ENCODE results near the gene TXNDC2. TPM values are rescaled to one million over a fixed set of nuclear protein-coding genes. Genes with fewer than 3 reads are reported as not detected.

The TXNDC2 gene
- total RNA-seq, 1 donor from 2014 or later: under 0.01 TPM

DNA sequence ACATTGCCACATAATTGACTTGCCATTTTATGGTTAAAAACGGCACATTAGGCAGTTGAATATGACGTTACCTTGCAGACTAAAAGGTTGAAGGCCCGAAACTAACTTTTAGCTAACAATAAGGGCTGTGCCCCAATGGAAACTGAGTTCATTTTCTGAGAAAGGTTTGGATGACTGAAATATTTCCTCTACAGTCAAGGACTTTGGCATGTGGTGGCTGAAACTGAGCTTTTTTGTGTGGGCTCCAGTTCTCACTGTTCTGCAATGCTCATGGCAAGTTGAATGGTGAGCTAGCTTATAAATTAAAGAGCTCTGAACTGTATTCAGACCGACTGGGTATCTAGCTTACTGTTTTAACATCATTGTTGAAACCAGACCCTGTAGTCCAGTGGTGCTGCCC is 23.8 kb upstream of the TXNDC2 start:
- DNase-seq (ENCODE audit: low read depth): no peak
- no peak for FAIRE-seq
- TF ChIP-seq, protein P1, sequence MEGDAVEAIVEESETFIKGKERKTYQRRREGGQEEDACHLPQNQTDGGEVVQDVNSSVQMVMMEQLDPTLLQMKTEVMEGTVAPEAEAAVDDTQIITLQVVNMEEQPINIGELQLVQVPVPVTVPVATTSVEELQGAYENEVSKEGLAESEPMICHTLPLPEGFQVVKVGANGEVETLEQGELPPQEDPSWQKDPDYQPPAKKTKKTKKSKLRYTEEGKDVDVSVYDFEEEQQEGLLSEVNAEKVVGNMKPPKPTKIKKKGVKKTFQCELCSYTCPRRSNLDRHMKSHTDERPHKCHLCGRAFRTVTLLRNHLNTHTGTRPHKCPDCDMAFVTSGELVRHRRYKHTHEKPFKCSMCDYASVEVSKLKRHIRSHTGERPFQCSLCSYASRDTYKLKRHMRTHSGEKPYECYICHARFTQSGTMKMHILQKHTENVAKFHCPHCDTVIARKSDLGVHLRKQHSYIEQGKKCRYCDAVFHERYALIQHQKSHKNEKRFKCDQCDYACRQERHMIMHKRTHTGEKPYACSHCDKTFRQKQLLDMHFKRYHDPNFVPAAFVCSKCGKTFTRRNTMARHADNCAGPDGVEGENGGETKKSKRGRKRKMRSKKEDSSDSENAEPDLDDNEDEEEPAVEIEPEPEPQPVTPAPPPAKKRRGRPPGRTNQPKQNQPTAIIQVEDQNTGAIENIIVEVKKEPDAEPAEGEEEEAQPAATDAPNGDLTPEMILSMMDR (IDR thresholded peaks at IDR 0.05; ENCODE audit: insufficient read depth, low read length, severe bottlenecking): no peak
- Histone ChIP-seq H3K36me3 (ENCODE audit: control insufficient read depth, insufficient read depth, low read length) (peaks cover 3% of the 10 kb centered on the region), H3K4me3 (ENCODE audit: low read depth, low read length) (no peak overlapping the region), H3K27me3 (ENCODE audit: control insufficient read depth, insufficient read depth, low read length) (no peaks in the 10 kb centered on the region)

DNA sequence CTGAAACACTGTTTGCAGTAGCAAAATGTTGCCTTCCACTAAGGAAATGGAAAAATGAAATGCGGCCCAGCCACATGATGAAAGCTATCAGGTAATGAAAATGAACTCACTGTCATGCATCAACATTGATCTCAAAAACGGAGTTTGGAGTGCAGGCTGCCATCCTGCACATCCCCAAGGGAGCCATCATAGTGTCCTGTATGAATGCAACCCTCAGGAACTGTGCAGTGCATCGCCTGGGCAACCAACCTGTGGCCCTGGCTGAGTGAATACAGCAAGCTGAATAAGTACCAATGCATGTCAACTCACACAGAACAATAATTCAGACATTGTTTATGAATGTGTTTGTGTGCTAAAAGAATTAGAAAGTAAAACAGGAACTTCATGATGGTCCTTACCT is 23.1 kb upstream of the TXNDC2 start:
- FAIRE-seq (no peak), DNase-seq (ENCODE audit: low read depth) (no peak)
- Histone ChIP-seq H3K27me3 (ENCODE audit: control insufficient read depth, insufficient read depth, low read length) (no peaks in the 10 kb centered on the region), H3K36me3 (ENCODE audit: control insufficient read depth, insufficient read depth, low read length) (peaks cover 3% of the 10 kb centered on the region), H3K4me3 (ENCODE audit: low read depth, low read length) (no peak overlapping the region)
- TF ChIP-seq, protein P1 (IDR thresholded peaks at IDR 0.05; ENCODE audit: insufficient read depth, low read length, severe bottlenecking): no peak

DNA sequence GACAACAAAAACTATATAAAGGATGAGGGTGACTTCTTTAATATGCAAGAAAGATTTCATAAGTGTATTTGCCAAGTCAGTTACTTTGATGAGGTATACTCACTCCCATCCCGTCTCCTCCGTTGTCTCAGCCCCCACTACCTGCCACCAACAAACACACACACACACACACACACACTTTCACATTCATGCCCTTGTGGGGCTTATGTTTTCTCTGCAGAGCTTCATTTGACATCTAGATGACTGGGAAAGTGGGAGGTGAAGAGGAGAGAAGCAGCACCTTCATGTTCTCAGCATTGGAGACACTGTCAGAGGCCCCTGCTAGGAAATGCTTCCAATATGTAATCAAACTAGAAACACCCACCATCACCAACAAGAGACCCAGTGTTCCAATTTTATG is 22.5 kb upstream of the TXNDC2 start:
- FAIRE-seq: no peak
- TF ChIP-seq, protein P1 (IDR thresholded peaks at IDR 0.05; ENCODE audit: insufficient read depth, low read length, severe bottlenecking): no peak
- no peak overlapping the region for H3K4me3 ChIP-seq (ENCODE audit: low read depth, low read length)
- no peak for DNase-seq (ENCODE audit: low read depth)
- H3K36me3 ChIP-seq (ENCODE audit: control insufficient read depth, insufficient read depth, low read length): peaks cover 3% of the 10 kb centered on the region
- no peaks in the 10 kb centered on the region for H3K27me3 ChIP-seq (ENCODE audit: control insufficient read depth, insufficient read depth, low read length)

DNA sequence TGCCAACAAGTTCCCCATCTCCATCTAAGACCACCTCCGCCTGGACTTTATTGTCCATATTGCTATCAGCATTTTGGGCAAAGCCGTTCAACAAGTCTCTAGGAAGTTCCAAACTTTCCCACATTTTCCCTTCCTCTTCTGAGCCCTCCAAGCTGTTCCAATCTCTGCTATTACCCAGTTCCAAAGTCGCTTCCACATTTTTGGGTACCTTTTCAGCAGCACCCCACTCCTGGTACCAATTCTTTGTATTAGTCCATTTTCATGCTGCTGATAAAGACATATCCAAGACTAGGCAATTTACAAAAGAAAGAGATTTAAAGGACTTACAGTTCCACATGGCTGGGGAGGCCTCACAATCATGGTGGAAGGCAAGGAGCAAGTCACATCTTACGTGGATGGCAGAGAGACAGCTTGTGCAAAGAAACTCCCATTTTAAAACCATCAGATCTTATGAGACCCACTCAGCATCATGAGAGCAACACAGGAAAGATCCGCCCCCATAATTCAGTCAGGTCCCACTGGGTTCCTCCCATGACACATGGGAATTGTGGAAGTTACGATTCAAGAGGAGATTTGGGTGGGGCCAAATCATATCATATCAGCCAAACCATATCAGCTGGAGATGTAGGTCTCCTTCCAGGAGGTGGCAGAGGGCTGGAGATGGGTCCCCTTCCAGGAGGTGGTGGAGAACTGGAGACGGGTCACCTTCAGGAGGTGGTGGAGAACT is 19.8 kb upstream of the TXNDC2 start:
- H3K36me3 ChIP-seq (ENCODE audit: control insufficient read depth, insufficient read depth, low read length): no peaks in the 10 kb centered on the region
- no peaks in the 10 kb centered on the region for H3K27me3 ChIP-seq (ENCODE audit: control insufficient read depth, insufficient read depth, low read length)
- no peak for DNase-seq (ENCODE audit: low read depth)
- FAIRE-seq: no peak
- H3K4me3 ChIP-seq (ENCODE audit: low read depth, low read length): no peak overlapping the region
- TF ChIP-seq, protein P1 (IDR thresholded peaks at IDR 0.05; ENCODE audit: insufficient read depth, low read length, severe bottlenecking): no peak

DNA sequence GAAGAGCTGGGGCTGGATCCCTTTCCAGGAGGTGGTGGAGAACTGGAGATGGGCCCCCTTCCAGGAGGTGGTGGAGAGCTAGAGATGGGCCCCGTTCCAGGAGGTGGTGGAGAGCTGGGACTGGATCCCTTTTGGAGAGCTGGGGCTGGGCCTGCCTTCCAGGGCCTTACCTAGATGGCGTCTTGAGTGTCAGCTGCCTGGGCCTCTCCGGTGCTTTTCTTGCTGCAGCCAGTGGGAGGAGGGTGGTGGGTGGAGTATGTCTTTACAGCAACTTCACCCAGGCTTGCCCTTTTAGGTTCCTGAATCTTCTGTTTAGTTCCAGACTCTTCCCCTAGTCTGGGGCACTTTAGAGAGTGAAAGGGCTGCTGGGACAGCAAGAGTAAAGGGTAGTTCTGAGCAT is 19.1 kb upstream of the TXNDC2 start:
- FAIRE-seq: no peak
- TF ChIP-seq, protein P1 (IDR thresholded peaks at IDR 0.05; ENCODE audit: insufficient read depth, low read length, severe bottlenecking): no peak

More for the DNA sequence above, 19.1 kb upstream of the TXNDC2 start:
- DNase-seq (ENCODE audit: low read depth): no peak
- H3K36me3 ChIP-seq (ENCODE audit: control insufficient read depth, insufficient read depth, low read length): no peaks in the 10 kb centered on the region
- H3K27me3 ChIP-seq (ENCODE audit: control insufficient read depth, insufficient read depth, low read length): no peaks in the 10 kb centered on the region
- H3K4me3 ChIP-seq (ENCODE audit: low read depth, low read length): no peak overlapping the region
